HCT116 (cell line): ENCODE measurements around the gene GPR89B. TPM values are rescaled to one million over a fixed set of nuclear protein-coding genes. Genes with fewer than 3 reads are reported as not detected.

Experiments
- ATAC-seq: fragments of 200-7000 bp; cut with Tn5 transposase; 2 replicates; pipeline ENCODE4 v1.9.1; 2020; ENCODE audit warnings: mild to moderate bottlenecking, moderate library complexity
- BruUV-seq: library from RNA; stranded (reverse); fragments of 400-500 nt; replicated peaks from 2 replicates; lab custom pipeline; 2021; lab: Mats Ljungman, UMichigan
- CTCF ChIA-PET: fragments of 300-600 bp; sonication (Branson Sonifier 250); formaldehyde crosslinking; loops from one replicate; lab custom pipeline; 2021; ENCODE audit warnings: antibody characterized with exemption; lab: Charles Lee
- POLR2A ChIA-PET: fragments of 300-600, 350-600 bp; sonication (Branson Sonifier 250); formaldehyde crosslinking; loops from one replicate; lab custom pipeline; 2021; ENCODE audit warnings: antibody characterized with exemption; lab: Charles Lee
- RAD21 ChIA-PET, 2 experiments: fragments of 300-600 bp; sonication (Branson Sonifier 250); formaldehyde crosslinking; loops; one replicate each; lab custom pipeline; 2023; ENCODE audit warnings: low total read pairs in 2 of 2; ENCODE audit not compliant: uncharacterized antibody in 2 of 2, unreplicated experiment in 2 of 2, low non-redundant PET in 1 of 2; lab: Charles Lee
- DNase-seq: peaks from one replicate; pipeline ENCODE4 v3.0.0-alpha.2; 2010; ENCODE audit warnings: low read depth, low spot score
- H2AFZ ChIP-seq: fragments of 200-600 bp; shearing (Covaris generic), sonication (generic); 2 replicates; pipeline ENCODE4 v1.6.1; 2017; ENCODE audit warnings: low read depth, mixed run types, mixed read lengths, antibody characterized with exemption, low read length; ENCODE audit not compliant: poor library complexity, severe bottlenecking
- H3K27ac ChIP-seq: 2 replicates; pipeline ENCODE4 v1.5.1; 2012; ENCODE audit warnings: low read depth, low read length
- H3K27me3 ChIP-seq: fragments of 200-600 bp; sonication (generic); 2 replicates; pipeline ENCODE4 v1.6.1; 2016; ENCODE audit warnings: mixed run types, low read length, mixed read lengths; ENCODE audit not compliant: insufficient read depth
- H3K36me3 ChIP-seq, 2 experiments: fragments of 200-500 bp in 1 of 2; fragments of 200-600 bp in 1 of 2; sonication (Bioruptor generic) in 1 of 2; sonication (generic) in 1 of 2; 2 replicates each; pipeline versions ENCODE4 v1.5.1 to v1.6.1; 2014 to 2016; ENCODE audit warnings: low read length in 2 of 2, inconsistent platforms in 1 of 2, mixed read lengths in 1 of 2, mixed run types in 1 of 2; ENCODE audit not compliant: insufficient read depth in 2 of 2, control insufficient read depth in 1 of 2
- H3K4me1 ChIP-seq, 2 experiments: fragments of 200-600 bp in 1 of 2; sonication (generic) in 1 of 2; 2 replicates each; pipeline versions ENCODE4 v1.5.1 to v1.6.1; 2012 to 2017; ENCODE audit warnings: low read length in 2 of 2, inconsistent platforms in 1 of 2, mild to moderate bottlenecking in 1 of 2, mixed read lengths in 1 of 2, mixed run types in 1 of 2, moderate library complexity in 1 of 2; ENCODE audit not compliant: insufficient read depth in 2 of 2, control insufficient read depth in 1 of 2
- H3K4me2 ChIP-seq: fragments of 200-600 bp; sonication (generic); 2 replicates; pipeline ENCODE4 v1.6.1; 2017; ENCODE audit warnings: mixed run types, low read length, mixed read lengths
- H3K4me3 ChIP-seq, 2 experiments: fragments of 200-600 bp in 1 of 2; sonication (generic) in 1 of 2; replicated peaks in 1 of 2; 2 replicates each; pipeline ENCODE4 v1.5.1; 2011 to 2016; ENCODE audit warnings: low read length in 2 of 2, control low read depth in 1 of 2, low read depth in 1 of 2, mild to moderate bottlenecking in 1 of 2, mixed read lengths in 1 of 2, mixed run types in 1 of 2
- H3K79me2 ChIP-seq: fragments of 200-600 bp; sonication (generic); 2 replicates; pipeline ENCODE4 v1.6.1; 2017; ENCODE audit warnings: mild to moderate bottlenecking, mixed run types, low read length, moderate library complexity, mixed read lengths; ENCODE audit not compliant: insufficient read depth
- H3K9ac ChIP-seq: fragments of 200-600 bp; sonication (generic); 2 replicates; pipeline ENCODE4 v1.6.1; 2016; ENCODE audit warnings: low read length, mixed read lengths
- H3K9me2 ChIP-seq: fragments of 200-600 bp; sonication (generic), shearing (Covaris generic); 2 replicates; pipeline ENCODE4 v1.6.1; 2017; ENCODE audit warnings: mixed run types, mild to moderate bottlenecking, moderate library complexity; ENCODE audit not compliant: insufficient read depth
- H3K9me3 ChIP-seq, 2 experiments: fragments of 200-500 bp in 1 of 2; fragments of 200-600 bp in 1 of 2; sonication (Bioruptor generic) in 1 of 2; sonication (generic) in 1 of 2; 2 replicates each; pipeline ENCODE4 v1.6.1; 2014 to 2017; ENCODE audit warnings: low read length in 2 of 2, mixed read lengths in 2 of 2, inconsistent platforms in 1 of 2, low read depth in 1 of 2, mild to moderate bottlenecking in 1 of 2, mixed run types in 1 of 2, moderate library complexity in 1 of 2; ENCODE audit not compliant: control insufficient read depth in 1 of 2, insufficient read depth in 1 of 2
- H4K20me1 ChIP-seq: fragments of 200-600 bp; sonication (generic), shearing (Covaris generic); 2 replicates; pipeline ENCODE4 v1.6.1; 2017; ENCODE audit warnings: mixed run types, mild to moderate bottlenecking, moderate library complexity; ENCODE audit not compliant: insufficient read depth
- CEBPB ChIP-seq: IDR thresholded peaks from 2 replicates; pipeline ENCODE4 v1.6.1; 2012; ENCODE audit warnings: low read depth
- EGR1 ChIP-seq: IDR thresholded peaks from 2 replicates; pipeline ENCODE4 v1.6.1; 2012; ENCODE audit warnings: low read depth
- ELF1 ChIP-seq: IDR thresholded peaks from 2 replicates; pipeline ENCODE4 v1.6.1; 2012; ENCODE audit warnings: low read depth, borderline replicate concordance
- EZH2 ChIP-seq: fragments of 200-600 bp; sonication (generic); IDR thresholded peaks from 2 replicates; pipeline ENCODE4 v1.6.1; 2017; ENCODE audit warnings: antibody characterized with exemption, mixed run types
- EZH2phosphoT487 ChIP-seq: fragments of 200-600 bp; IDR thresholded peaks from 2 replicates; pipeline ENCODE4 v1.6.1; 2018; ENCODE audit warnings: antibody characterized with exemption, borderline replicate concordance
- JUND ChIP-seq: IDR thresholded peaks from 2 replicates; pipeline ENCODE4 v1.6.1; 2012
- POLR2A ChIP-seq: IDR thresholded peaks from 2 replicates; pipeline ENCODE4 v1.7.0; 2011; ENCODE audit warnings: borderline replicate concordance; ENCODE audit not compliant: insufficient read depth, insufficient read length; ENCODE audit errors: extremely low read depth
- POLR2AphosphoS5 ChIP-seq: IDR thresholded peaks from 2 replicates; pipeline ENCODE4 v1.6.1; 2011; ENCODE audit warnings: mild to moderate bottlenecking, low read depth, low read length, moderate library complexity
- SIN3A ChIP-seq: IDR thresholded peaks from 2 replicates; pipeline ENCODE4 v1.6.1; 2012; ENCODE audit warnings: low read depth
- SRF ChIP-seq: IDR thresholded peaks from 2 replicates; pipeline ENCODE4 v1.6.1; 2012; ENCODE audit warnings: low read depth
- TCF7L2 ChIP-seq: IDR thresholded peaks from 2 replicates; pipeline ENCODE4 v1.7.0; 2011; ENCODE audit warnings: borderline replicate concordance, inconsistent platforms; ENCODE audit not compliant: insufficient read depth, insufficient read length; ENCODE audit errors: extremely low read depth
- YY1 ChIP-seq: IDR thresholded peaks from 2 replicates; pipeline ENCODE4 v1.6.1; 2011; ENCODE audit warnings: low read length, low read depth, moderate library complexity, mild to moderate bottlenecking; ENCODE audit not compliant: insufficient replicate concordance; ENCODE audit errors: extremely low read depth
- ZNF274 ChIP-seq: fragments of 200-500 bp; sonication (Bioruptor generic); IDR thresholded peaks from 2 replicates; pipeline ENCODE4 v1.6.1; 2014; ENCODE audit warnings: mild to moderate bottlenecking, low read depth, low read length, inconsistent platforms
- intact Hi-C: fragments of 100-400 bp; cut with micrococcal nuclease; formaldehyde crosslinking; loops from 2 replicates; pipeline ENCODE4 v1.10.0; 2022
- total RNA-seq: library from RNA; stranded (reverse); gene quantifications from one replicate; pipeline ENCODE4 v1.2.1, GENCODE V29; 2021; ENCODE audit not compliant: unreplicated experiment
- TF ChIP-seq, protein P1 (sequence below): IDR thresholded peaks from 2 replicates; pipeline ENCODE4 v1.6.1; 2012; ENCODE audit warnings: low read depth
- TF ChIP-seq, protein P2 (sequence below): IDR thresholded peaks from 2 replicates; pipeline ENCODE4 v1.6.1; 2012
- TF ChIP-seq, protein P3 (sequence below): IDR thresholded peaks from 2 replicates; pipeline ENCODE4 v1.6.1; 2011; ENCODE audit warnings: mild to moderate bottlenecking, low read length, moderate library complexity; ENCODE audit not compliant: insufficient replicate concordance; ENCODE audit errors: extremely low read depth
- TF ChIP-seq, protein P4 (sequence below), 3 experiments: fragments of 200-600 bp in 1 of 3; sonication (generic) in 1 of 3; IDR thresholded peaks in 2 of 3; conservative IDR thresholded peaks in 1 of 3; 2 replicates each; pipeline ENCODE4 v1.5.1; 2012 to 2017; ENCODE audit warnings: low read depth in 2 of 3, low read length in 2 of 3, antibody characterized with exemption in 1 of 3, borderline replicate concordance in 1 of 3, control low read depth in 1 of 3, mild to moderate bottlenecking in 1 of 3, mixed read lengths in 1 of 3, mixed run types in 1 of 3, moderate library complexity in 1 of 3; ENCODE audit not compliant: insufficient read depth in 1 of 3

Gene GPR89B
- total RNA-seq, 1 experiment from 2014 or later: 11.0 TPM

DNA sequence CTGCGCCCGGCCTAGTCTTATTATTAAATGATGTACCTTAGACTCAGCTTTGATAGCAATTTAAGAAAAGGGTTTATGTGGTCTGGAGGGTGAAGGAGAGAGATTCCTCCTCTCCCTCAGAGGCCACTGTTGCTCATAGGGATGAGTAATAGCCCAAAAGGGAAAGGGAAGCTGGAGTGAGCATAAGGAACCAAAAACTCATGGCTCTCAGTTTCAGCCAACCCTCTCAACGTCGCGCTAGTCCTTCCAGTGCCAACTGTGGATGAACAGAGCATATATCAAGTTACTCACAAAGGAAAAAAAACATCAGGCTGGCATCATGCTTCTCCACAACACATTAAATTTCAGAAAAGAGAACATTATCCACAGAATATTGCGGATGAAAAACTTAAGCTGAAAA lies 8.3 kb upstream of the GPR89B start:
- Histone ChIP-seq H3K9ac (no peak overlapping the region), H3K27me3 (no peaks in the 10 kb centered on the region), H3K9me2 (no peaks in the 10 kb centered on the region), H4K20me1 (no peaks in the 10 kb centered on the region), H3K9me3 (no peaks in the 10 kb centered on the region), H3K27ac (no peak overlapping the region), H3K4me3 (no peak overlapping the region), H3K4me1 (no peaks in the 10 kb centered on the region), H3K36me3 (no peaks in the 10 kb centered on the region), H3K79me2 (no peaks in the 10 kb centered on the region), H2AFZ (no peak overlapping the region), H3K4me2 (no peak overlapping the region)
- CTCF ChIA-PET: no interaction called here
- BruUV-seq: no TSS peak
- POLR2A ChIA-PET: no interaction called here
- RAD21 ChIA-PET: no interaction called here
- DNase-seq (no peak), ATAC-seq (no peak)
- TF ChIP-seq, protein P1, sequence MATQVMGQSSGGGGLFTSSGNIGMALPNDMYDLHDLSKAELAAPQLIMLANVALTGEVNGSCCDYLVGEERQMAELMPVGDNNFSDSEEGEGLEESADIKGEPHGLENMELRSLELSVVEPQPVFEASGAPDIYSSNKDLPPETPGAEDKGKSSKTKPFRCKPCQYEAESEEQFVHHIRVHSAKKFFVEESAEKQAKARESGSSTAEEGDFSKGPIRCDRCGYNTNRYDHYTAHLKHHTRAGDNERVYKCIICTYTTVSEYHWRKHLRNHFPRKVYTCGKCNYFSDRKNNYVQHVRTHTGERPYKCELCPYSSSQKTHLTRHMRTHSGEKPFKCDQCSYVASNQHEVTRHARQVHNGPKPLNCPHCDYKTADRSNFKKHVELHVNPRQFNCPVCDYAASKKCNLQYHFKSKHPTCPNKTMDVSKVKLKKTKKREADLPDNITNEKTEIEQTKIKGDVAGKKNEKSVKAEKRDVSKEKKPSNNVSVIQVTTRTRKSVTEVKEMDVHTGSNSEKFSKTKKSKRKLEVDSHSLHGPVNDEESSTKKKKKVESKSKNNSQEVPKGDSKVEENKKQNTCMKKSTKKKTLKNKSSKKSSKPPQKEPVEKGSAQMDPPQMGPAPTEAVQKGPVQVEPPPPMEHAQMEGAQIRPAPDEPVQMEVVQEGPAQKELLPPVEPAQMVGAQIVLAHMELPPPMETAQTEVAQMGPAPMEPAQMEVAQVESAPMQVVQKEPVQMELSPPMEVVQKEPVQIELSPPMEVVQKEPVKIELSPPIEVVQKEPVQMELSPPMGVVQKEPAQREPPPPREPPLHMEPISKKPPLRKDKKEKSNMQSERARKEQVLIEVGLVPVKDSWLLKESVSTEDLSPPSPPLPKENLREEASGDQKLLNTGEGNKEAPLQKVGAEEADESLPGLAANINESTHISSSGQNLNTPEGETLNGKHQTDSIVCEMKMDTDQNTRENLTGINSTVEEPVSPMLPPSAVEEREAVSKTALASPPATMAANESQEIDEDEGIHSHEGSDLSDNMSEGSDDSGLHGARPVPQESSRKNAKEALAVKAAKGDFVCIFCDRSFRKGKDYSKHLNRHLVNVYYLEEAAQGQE: no peak
- no peak for TF ChIP-seq POLR2A
- no peak for TF ChIP-seq YY1
- TF ChIP-seq, protein P2, sequence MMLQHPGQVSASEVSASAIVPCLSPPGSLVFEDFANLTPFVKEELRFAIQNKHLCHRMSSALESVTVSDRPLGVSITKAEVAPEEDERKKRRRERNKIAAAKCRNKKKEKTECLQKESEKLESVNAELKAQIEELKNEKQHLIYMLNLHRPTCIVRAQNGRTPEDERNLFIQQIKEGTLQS: no peak
- TF ChIP-seq POLR2AphosphoS5: no peak
- no peak for TF ChIP-seq TCF7L2
- no peak for TF ChIP-seq EZH2
- TF ChIP-seq, protein P3, sequence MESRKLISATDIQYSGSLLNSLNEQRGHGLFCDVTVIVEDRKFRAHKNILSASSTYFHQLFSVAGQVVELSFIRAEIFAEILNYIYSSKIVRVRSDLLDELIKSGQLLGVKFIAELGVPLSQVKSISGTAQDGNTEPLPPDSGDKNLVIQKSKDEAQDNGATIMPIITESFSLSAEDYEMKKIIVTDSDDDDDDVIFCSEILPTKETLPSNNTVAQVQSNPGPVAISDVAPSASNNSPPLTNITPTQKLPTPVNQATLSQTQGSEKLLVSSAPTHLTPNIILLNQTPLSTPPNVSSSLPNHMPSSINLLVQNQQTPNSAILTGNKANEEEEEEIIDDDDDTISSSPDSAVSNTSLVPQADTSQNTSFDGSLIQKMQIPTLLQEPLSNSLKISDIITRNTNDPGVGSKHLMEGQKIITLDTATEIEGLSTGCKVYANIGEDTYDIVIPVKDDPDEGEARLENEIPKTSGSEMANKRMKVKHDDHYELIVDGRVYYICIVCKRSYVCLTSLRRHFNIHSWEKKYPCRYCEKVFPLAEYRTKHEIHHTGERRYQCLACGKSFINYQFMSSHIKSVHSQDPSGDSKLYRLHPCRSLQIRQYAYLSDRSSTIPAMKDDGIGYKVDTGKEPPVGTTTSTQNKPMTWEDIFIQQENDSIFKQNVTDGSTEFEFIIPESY: no peak
- no peak for TF ChIP-seq CEBPB
- TF ChIP-seq ELF1: no peak
- TF ChIP-seq, protein P4, sequence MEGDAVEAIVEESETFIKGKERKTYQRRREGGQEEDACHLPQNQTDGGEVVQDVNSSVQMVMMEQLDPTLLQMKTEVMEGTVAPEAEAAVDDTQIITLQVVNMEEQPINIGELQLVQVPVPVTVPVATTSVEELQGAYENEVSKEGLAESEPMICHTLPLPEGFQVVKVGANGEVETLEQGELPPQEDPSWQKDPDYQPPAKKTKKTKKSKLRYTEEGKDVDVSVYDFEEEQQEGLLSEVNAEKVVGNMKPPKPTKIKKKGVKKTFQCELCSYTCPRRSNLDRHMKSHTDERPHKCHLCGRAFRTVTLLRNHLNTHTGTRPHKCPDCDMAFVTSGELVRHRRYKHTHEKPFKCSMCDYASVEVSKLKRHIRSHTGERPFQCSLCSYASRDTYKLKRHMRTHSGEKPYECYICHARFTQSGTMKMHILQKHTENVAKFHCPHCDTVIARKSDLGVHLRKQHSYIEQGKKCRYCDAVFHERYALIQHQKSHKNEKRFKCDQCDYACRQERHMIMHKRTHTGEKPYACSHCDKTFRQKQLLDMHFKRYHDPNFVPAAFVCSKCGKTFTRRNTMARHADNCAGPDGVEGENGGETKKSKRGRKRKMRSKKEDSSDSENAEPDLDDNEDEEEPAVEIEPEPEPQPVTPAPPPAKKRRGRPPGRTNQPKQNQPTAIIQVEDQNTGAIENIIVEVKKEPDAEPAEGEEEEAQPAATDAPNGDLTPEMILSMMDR (IDR thresholded peaks at IDR 0.05 in 2 of 3, conservative IDR thresholded peaks at IDR 0.05 in 1 of 3; ENCODE audit: borderline replicate concordance in 1 of 3, insufficient read depth in 1 of 3, low read depth in 2 of 3, low read length in 2 of 3): no peak
- no peak for TF ChIP-seq SIN3A
- no peak for TF ChIP-seq ZNF274
- TF ChIP-seq JUND: no peak
- TF ChIP-seq SRF: no peak
- TF ChIP-seq EZH2phosphoT487: no peak
- no peak for TF ChIP-seq EGR1
- intact Hi-C loops: no loop called here
